PC-3 (cell line): ENCODE results near the gene SNX8. TPM values are rescaled to one million over a fixed set of nuclear protein-coding genes. Genes with fewer than 3 reads are reported as not detected.

ENCODE experiments used
- microRNA-seq: library from miRNA; unstranded; fragments of <30 nt; microRNA quantifications from one replicate; pipeline ENCODE4 v1.1.0, GENCODE V29; 2020; ENCODE audit not compliant: unreplicated experiment
- total RNA-seq: library from RNA; depleted of rRNA; stranded (reverse); fragments of >200 nt; gene quantifications from 2 replicates; pipeline ENCODE4 v1.2.3, GENCODE V29; 2014; rRNA removed

The SNX8 gene
- total RNA-seq, 1 experiment from 2014 or later = 12.3 TPM

Small RNA genes within 50 kb of the gene (microRNA-seq; reads per million reads assigned to microRNA genes)
- 0.75 reads per million for gene MIR6836

Other genes with a start within 250 kb of the SNX8 start
- 88.4 and 146 TPM in 2 replicates for gene MAD1L1, start 81.5 kb downstream of the SNX8 start, total RNA-seq
- 42.6 and 42.9 TPM in 2 replicates for gene MRM2, start 72.2 kb downstream of the SNX8 start, total RNA-seq
- 58.5 and 59.3 TPM in 2 replicates for gene NUDT1, start 72.2 kb downstream of the SNX8 start, total RNA-seq
- 289 and 377 TPM in 2 replicates for gene EIF3B, start 40.4 kb upstream of the SNX8 start, total RNA-seq
- 12.2 and 12.9 TPM in 2 replicates for gene CHST12, start 89.2 kb upstream of the SNX8 start, total RNA-seq
- gene GRIFIN, start 162.0 kb upstream of the SNX8 start, total RNA-seq = not detected in 2 replicates
- 4.8 and 7.7 TPM in 2 replicates for gene LFNG, start 205.3 kb upstream of the SNX8 start, total RNA-seq
- 65.2 and 76.3 TPM in 2 replicates for gene BRAT1, start 241.1 kb upstream of the SNX8 start, total RNA-seq
- 9.7 and 24.7 TPM in 2 replicates for gene IQCE, start 244.5 kb upstream of the SNX8 start, total RNA-seq